Mesendoderm (in vitro differentiated cells): ENCODE results near the gene IER5.

Experiments
- DNase-seq: peaks from one replicate; pipeline ENCODE4 v3.0.0; 2013
- H2AK5ac ChIP-seq: 2 replicates; pipeline ENCODE4 v1.6.1; 2013; ENCODE audit warnings: low read length, inconsistent platforms
- H2BK120ac ChIP-seq: 2 replicates; pipeline ENCODE4 v1.6.1; 2013; ENCODE audit warnings: low read depth, mild to moderate bottlenecking, low read length, moderate library complexity, mixed read lengths
- H2BK15ac ChIP-seq: replicated peaks from 2 replicates; pipeline ENCODE4 v1.6.1; 2013; ENCODE audit warnings: low read depth, mild to moderate bottlenecking, moderate library complexity
- H2BK5ac ChIP-seq: 2 replicates; pipeline ENCODE4 v1.6.1; 2013; ENCODE audit warnings: low read length, inconsistent platforms
- H3K18ac ChIP-seq: 2 replicates; pipeline ENCODE4 v1.6.1; 2013; ENCODE audit warnings: mild to moderate bottlenecking, low read length, mixed read lengths
- H3K23ac ChIP-seq: one replicate; pipeline ENCODE4 v1.6.1; 2013; ENCODE audit warnings: low read length
- H3K27ac ChIP-seq: 2 replicates; pipeline ENCODE4 v1.5.1; 2013; ENCODE audit warnings: low read depth, mild to moderate bottlenecking, inconsistent platforms, low read length, moderate library complexity
- H3K27me3 ChIP-seq: 2 replicates; pipeline ENCODE4 v1.6.1; 2013; ENCODE audit warnings: low read length, control low read depth, mild to moderate bottlenecking, inconsistent platforms; ENCODE audit not compliant: insufficient read depth, poor library complexity
- H3K36me3 ChIP-seq: 2 replicates; pipeline ENCODE4 v1.6.1; 2013; ENCODE audit warnings: low read length, inconsistent platforms; ENCODE audit not compliant: control insufficient read depth, insufficient read depth
- H3K4ac ChIP-seq: one replicate; pipeline ENCODE4 v1.6.1; 2013; ENCODE audit warnings: low read depth, mild to moderate bottlenecking, low read length, moderate library complexity
- H3K4me1 ChIP-seq: 2 replicates; pipeline ENCODE4 v1.6.1; 2013; ENCODE audit warnings: low read depth, low read length, inconsistent platforms; ENCODE audit not compliant: control insufficient read depth
- H3K4me2 ChIP-seq: 2 replicates; pipeline ENCODE4 v1.6.1; 2013; ENCODE audit warnings: low read length
- H3K4me3 ChIP-seq: 2 replicates; pipeline ENCODE4 v1.5.1; 2013; ENCODE audit warnings: mild to moderate bottlenecking, low read length
- H3K56ac ChIP-seq: one replicate; pipeline ENCODE4 v1.6.1; 2013; ENCODE audit warnings: low read length
- H3K79me1 ChIP-seq: 2 replicates; pipeline ENCODE4 v1.6.1; 2013; ENCODE audit warnings: low read length, inconsistent platforms
- H3K79me2 ChIP-seq: 2 replicates; pipeline ENCODE4 v1.6.1; 2013; ENCODE audit warnings: mild to moderate bottlenecking, low read length; ENCODE audit not compliant: control insufficient read depth, insufficient read depth
- H3K9ac ChIP-seq: 2 replicates; pipeline ENCODE4 v1.6.1; 2013; ENCODE audit warnings: low read length, inconsistent platforms
- H4K5ac ChIP-seq: one replicate; pipeline ENCODE4 v1.6.1; 2013; ENCODE audit warnings: low read length
- H4K8ac ChIP-seq: one replicate; pipeline ENCODE4 v1.6.1; 2013; ENCODE audit warnings: low read depth, mild to moderate bottlenecking, control low read depth, low read length, moderate library complexity
- WGBS: extraction: QIAGEN DNeasy Blood & Tissue Kit; methylation state at CpG from one replicate; pipeline ENCODE4 v1.1.7; 2013; ENCODE audit warnings: low lambda C conversion rate, missing lambda C conversion rate; ENCODE audit not compliant: insufficient coverage; ENCODE audit errors: extremely low coverage; 5-methylcytosine and 5-hydroxymethylcytosine counted together

The IER5 gene

GRCh38 chr1:181120924-181121323 is 32.4 kb downstream of the IER5 start:
- Histone ChIP-seq H3K79me2 (no peaks in the 10 kb centered on the region), H3K4me1 (peaks cover 9% of the 10 kb centered on the region), H3K36me3 (no peaks in the 10 kb centered on the region), H2BK15ac (no peak overlapping the region), H2BK120ac (no peak overlapping the region), H4K8ac (no peak overlapping the region), H3K27ac (no peak overlapping the region), H4K5ac (no peak overlapping the region), H2AK5ac (no peak overlapping the region), H3K18ac (no peak overlapping the region), H3K4ac (no peak overlapping the region), H3K27me3 (no peaks in the 10 kb centered on the region), H2BK5ac (no peak overlapping the region), H3K4me3 (no peak overlapping the region), H3K9ac (no peak overlapping the region), H3K56ac (no peak overlapping the region), H3K4me2 (no peak overlapping the region), H3K79me1 (no peaks in the 10 kb centered on the region), H3K23ac (no peak overlapping the region)
- WGBS: no CpG with 5 or more reads among the region's 2 CpGs
- no peak for DNase-seq

- Histone ChIP-seq H3K36me3 (no peaks in the 10 kb centered on the region), H3K9ac (no peak overlapping the region)
- no CpG with 5 or more reads among the region's 5 CpGs for WGBS
Observed at GRCh38 chr1:181121498-181121897, 33.0 kb downstream of the IER5 start.

GRCh38 chr1:181122222-181122621 is 33.7 kb downstream of the IER5 start:
- WGBS: no CpG with 5 or more reads among the region's 5 CpGs
- Histone ChIP-seq H3K4me1 (peaks cover 9% of the 10 kb centered on the region), H2BK120ac (no peak overlapping the region), H2AK5ac (no peak overlapping the region), H3K9ac (no peak overlapping the region), H3K79me2 (no peaks in the 10 kb centered on the region), H4K8ac (no peak overlapping the region), H3K4ac (no peak overlapping the region), H3K27ac (no peak overlapping the region), H3K23ac (no peak overlapping the region), H3K4me3 (no peak overlapping the region), H2BK5ac (no peak overlapping the region), H4K5ac (no peak overlapping the region), H3K27me3 (no peaks in the 10 kb centered on the region), H3K4me2 (no peak overlapping the region), H3K79me1 (no peaks in the 10 kb centered on the region), H3K18ac (no peak overlapping the region), H3K36me3 (no peaks in the 10 kb centered on the region), H3K56ac (no peak overlapping the region), H2BK15ac (no peak overlapping the region)
- DNase-seq: no peak

More at GRCh38 chr1:181121498-181121897, 33.0 kb downstream of the IER5 start:
- Histone ChIP-seq H3K79me2 (no peaks in the 10 kb centered on the region), H3K4ac (no peak overlapping the region), H2BK5ac (no peak overlapping the region), H2AK5ac (no peak overlapping the region), H2BK15ac (no peak overlapping the region), H3K23ac (no peak overlapping the region), H3K27me3 (no peaks in the 10 kb centered on the region), H2BK120ac (no peak overlapping the region), H3K4me3 (no peak overlapping the region), H4K8ac (no peak overlapping the region), H3K4me2 (no peak overlapping the region), H3K27ac (no peak overlapping the region), H3K18ac (no peak overlapping the region), H3K56ac (no peak overlapping the region), H4K5ac (no peak overlapping the region), H3K4me1 (peaks cover 9% of the 10 kb centered on the region), H3K79me1 (no peaks in the 10 kb centered on the region)
- DNase-seq: no peak

- H3K23ac ChIP-seq: no peak overlapping the region
- no peak overlapping the region for H3K9ac ChIP-seq
- no peaks in the 10 kb centered on the region for H3K27me3 ChIP-seq
- no peak overlapping the region for H3K4ac ChIP-seq
- no peaks in the 10 kb centered on the region for H3K36me3 ChIP-seq
- H3K18ac ChIP-seq: no peak overlapping the region
- H2AK5ac ChIP-seq: no peak overlapping the region
- DNase-seq: no peak
- no peak overlapping the region for H3K4me3 ChIP-seq
- H2BK120ac ChIP-seq: no peak overlapping the region
- no peak overlapping the region for H2BK5ac ChIP-seq
- WGBS: no CpG with 5 or more reads among the region's 3 CpGs
- no peaks in the 10 kb centered on the region for H3K4me1 ChIP-seq
- H3K79me2 ChIP-seq: no peaks in the 10 kb centered on the region
- H4K5ac ChIP-seq: no peak overlapping the region
- H3K56ac ChIP-seq: no peak overlapping the region
- no peaks in the 10 kb centered on the region for H3K79me1 ChIP-seq
- no peak overlapping the region for H4K8ac ChIP-seq
- H2BK15ac ChIP-seq: no peak overlapping the region
- no peak overlapping the region for H3K4me2 ChIP-seq
- no peak overlapping the region for H3K27ac ChIP-seq
Observed at GRCh38 chr1:181123173-181123572, 34.7 kb downstream of the IER5 start.

- H3K9ac ChIP-seq: no peak overlapping the region
- no peak overlapping the region for H3K56ac ChIP-seq
- no peak overlapping the region for H2BK5ac ChIP-seq
- no peak overlapping the region for H4K5ac ChIP-seq
- no peak for DNase-seq
- no peaks in the 10 kb centered on the region for H3K36me3 ChIP-seq
- H2AK5ac ChIP-seq: no peak overlapping the region
- H2BK120ac ChIP-seq: no peak overlapping the region
- no peaks in the 10 kb centered on the region for H3K79me2 ChIP-seq
- H3K4me1 ChIP-seq: peaks cover 5% of the 10 kb centered on the region
- H3K27me3 ChIP-seq: no peaks in the 10 kb centered on the region
- no peak overlapping the region for H3K4ac ChIP-seq
- no peak overlapping the region for H2BK15ac ChIP-seq
- no peak overlapping the region for H4K8ac ChIP-seq
- WGBS: no CpG with 5 or more reads among the region's 2 CpGs
- H3K4me2 ChIP-seq: no peak overlapping the region
- no peak overlapping the region for H3K27ac ChIP-seq
- no peak overlapping the region for H3K18ac ChIP-seq
- no peak overlapping the region for H3K23ac ChIP-seq
- H3K4me3 ChIP-seq: no peak overlapping the region
- H3K79me1 ChIP-seq: no peaks in the 10 kb centered on the region
Observed at GRCh38 chr1:181124291-181124751, 35.8 kb downstream of the IER5 start.

GRCh38 chr1:181126289-181126688 is 37.8 kb downstream of the IER5 start:
- Histone ChIP-seq H3K27ac (no peak overlapping the region), H3K9ac (no peak overlapping the region), H3K56ac (no peak overlapping the region), H4K8ac (no peak overlapping the region), H3K23ac (no peak overlapping the region), H3K27me3 (no peaks in the 10 kb centered on the region), H3K18ac (no peak overlapping the region), H3K79me1 (no peaks in the 10 kb centered on the region), H2BK15ac (no peak overlapping the region), H3K36me3 (no peaks in the 10 kb centered on the region), H4K5ac (no peak overlapping the region), H3K4me1 (peaks cover 13% of the 10 kb centered on the region), H3K79me2 (no peaks in the 10 kb centered on the region), H3K4me2 (no peak overlapping the region), H2AK5ac (no peak overlapping the region), H3K4me3 (no peak overlapping the region), H3K4ac (no peak overlapping the region), H2BK5ac (no peak overlapping the region), H2BK120ac (no peak overlapping the region)
- DNase-seq: no peak
- WGBS: no CpG with 5 or more reads among the region's 4 CpGs
